Retinal pigment epithelial cell (primary cell): ENCODE data around the gene ANAPC2.

ENCODE experiments used
- DNase-seq: peaks from one replicate; pipeline ENCODE4 v3.0.0-alpha.2; 2010; ENCODE audit warnings: low read depth
- H3K4me3 ChIP-seq: 2 replicates; pipeline ENCODE4 v1.5.1; 2011; ENCODE audit warnings: mild to moderate bottlenecking, low read length, control low read depth, moderate library complexity
- TF ChIP-seq, protein P1 (sequence below): conservative IDR thresholded peaks from 2 replicates; pipeline ENCODE4 v1.5.1; 2011; ENCODE audit warnings: low read depth, low read length, control low read depth, inconsistent platforms

The ANAPC2 gene

DNA sequence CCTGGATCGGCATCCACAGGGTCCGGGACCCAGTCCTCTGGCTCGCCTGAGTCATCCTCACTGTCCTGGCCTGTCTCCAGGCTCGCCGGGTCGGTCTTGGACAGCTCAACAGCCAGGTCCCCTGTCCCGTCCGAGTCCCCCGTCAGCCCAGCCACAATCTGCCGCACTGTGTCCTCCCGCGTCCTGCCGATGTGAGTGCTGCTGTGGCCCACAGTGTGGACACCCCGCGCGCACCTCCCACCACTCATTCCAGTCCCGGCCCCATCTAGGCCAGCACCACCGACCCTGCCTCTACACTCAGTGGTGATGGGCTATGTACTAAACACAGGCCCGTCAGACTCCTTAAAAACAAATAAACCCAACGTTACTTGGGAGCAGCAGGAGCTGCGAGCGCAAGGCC lies 6.7 kb downstream of the ANAPC2 start:
- H3K4me3 ChIP-seq, result no peak overlapping the region
- TF ChIP-seq, protein P1, sequence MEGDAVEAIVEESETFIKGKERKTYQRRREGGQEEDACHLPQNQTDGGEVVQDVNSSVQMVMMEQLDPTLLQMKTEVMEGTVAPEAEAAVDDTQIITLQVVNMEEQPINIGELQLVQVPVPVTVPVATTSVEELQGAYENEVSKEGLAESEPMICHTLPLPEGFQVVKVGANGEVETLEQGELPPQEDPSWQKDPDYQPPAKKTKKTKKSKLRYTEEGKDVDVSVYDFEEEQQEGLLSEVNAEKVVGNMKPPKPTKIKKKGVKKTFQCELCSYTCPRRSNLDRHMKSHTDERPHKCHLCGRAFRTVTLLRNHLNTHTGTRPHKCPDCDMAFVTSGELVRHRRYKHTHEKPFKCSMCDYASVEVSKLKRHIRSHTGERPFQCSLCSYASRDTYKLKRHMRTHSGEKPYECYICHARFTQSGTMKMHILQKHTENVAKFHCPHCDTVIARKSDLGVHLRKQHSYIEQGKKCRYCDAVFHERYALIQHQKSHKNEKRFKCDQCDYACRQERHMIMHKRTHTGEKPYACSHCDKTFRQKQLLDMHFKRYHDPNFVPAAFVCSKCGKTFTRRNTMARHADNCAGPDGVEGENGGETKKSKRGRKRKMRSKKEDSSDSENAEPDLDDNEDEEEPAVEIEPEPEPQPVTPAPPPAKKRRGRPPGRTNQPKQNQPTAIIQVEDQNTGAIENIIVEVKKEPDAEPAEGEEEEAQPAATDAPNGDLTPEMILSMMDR, result no peak

DNA sequence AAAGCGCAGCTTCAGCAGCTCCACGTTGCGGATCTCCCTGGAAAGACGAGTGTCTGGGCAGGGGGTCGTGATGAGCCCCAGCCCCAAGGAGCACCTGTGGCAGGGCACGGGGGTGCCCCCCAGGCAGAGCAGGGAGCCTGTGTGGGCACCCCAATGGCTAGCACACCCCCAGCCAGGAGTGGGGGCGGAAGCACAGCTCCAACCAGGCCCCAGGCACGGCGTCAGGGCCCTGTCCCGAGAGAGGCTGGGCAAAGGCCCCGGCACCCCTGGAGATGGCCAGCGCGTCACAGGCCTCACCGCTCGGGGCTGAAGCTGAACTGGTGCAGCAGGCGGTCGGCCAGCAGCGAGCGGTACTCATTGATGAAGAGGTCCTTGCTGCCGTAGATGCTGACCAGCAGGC lies 7.9 kb downstream of the ANAPC2 start:
- H3K4me3 ChIP-seq, result no peak overlapping the region
- TF ChIP-seq, protein P1, result no peak
- no peak for DNase-seq

More for the DNA sequence above, 6.7 kb downstream of the ANAPC2 start:
- no peak for DNase-seq

- no peak for DNase-seq
- no peak overlapping the region for H3K4me3 ChIP-seq
- TF ChIP-seq, protein P1, result no peak
These were observed 8.6 kb downstream of the ANAPC2 start for GRCh38 chr9:137179761-137180160.

- H3K4me3 ChIP-seq, result no peak overlapping the region
- TF ChIP-seq, protein P1, result no peak
- no peak for DNase-seq
These were observed 9.3 kb downstream of the ANAPC2 start for GRCh38 chr9:137178939-137179630.

- no peak overlapping the region for H3K4me3 ChIP-seq
- DNase-seq, result no peak
- TF ChIP-seq, protein P1, result no peak
These were observed 10.0 kb downstream of the ANAPC2 start for GRCh38 chr9:137178201-137178938.

DNA sequence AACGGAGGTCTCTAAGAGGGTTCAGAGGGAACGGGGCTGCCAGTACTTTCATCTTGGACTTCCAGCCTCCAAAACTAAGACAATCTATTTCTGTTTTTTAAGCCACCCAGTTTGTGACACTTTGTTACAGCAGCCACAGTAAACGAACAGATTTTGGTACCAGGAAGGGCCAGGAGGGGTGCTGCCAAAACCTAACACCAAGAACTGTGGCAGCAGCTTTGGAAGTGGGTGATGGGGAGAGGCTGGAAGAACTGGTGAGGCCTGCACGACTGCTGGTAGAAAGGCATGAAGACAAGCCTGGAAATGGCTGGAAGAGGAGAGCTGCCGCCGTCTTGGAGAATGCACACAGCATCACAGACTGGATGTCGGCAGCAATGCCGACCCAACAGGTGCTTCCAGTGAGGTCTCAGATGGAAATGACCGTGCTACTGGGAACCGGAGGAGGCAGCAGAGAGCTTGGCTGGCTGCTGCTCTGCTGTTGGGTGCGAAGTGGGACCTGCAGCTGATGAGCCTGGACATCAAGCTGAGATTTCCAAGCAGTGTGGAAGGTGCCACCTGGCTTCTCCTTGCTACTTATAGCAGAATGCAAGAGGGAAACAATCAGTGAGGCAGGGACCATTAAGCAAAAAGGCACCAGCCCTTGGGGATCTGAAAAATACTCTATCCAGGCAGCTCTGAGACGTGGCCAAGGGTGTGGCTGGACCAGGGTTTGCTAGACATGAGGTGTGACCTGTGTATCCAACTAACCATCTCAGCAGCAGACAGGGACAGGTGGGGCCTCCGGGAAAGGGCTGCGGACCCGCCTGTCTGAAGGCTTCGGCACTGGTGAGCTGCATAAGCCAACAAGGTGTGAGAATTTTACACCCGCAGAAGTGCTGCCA lies 11.8 kb downstream of the ANAPC2 start:
- H3K4me3 ChIP-seq, result no peak overlapping the region
- DNase-seq, result no peak
- TF ChIP-seq, protein P1, result peak; percentile 76
